HG03442 (cell line): ENCODE results near the gene SHROOM4.

ENCODE experiments used
- ATAC-seq: cut with Tn5 transposase; IDR thresholded peaks from one replicate; pipeline ENCODE4 v1.9.1; 2021; ENCODE audit warnings: mild to moderate bottlenecking, moderate library complexity; ENCODE audit not compliant: unreplicated experiment

SHROOM4 gene

DNA sequence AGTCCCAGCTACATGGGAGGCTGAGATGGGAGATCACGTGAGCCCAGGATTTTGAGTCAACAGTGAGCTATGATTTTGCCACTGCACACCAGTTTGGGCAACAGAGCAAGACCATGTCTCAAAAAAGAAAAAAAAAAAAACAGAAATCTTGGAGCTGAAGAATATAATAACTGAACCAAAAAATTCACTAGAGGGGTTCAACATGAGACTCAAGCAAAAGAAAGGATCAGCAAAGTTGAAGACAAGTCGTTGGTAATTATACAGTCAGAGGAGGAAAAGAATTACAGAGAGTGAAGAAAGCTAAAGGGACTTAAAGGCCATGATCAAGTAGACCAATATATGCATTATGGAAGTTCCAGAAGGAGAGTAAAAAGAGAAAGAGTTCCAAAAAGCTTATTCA is 26.9 kb downstream of the SHROOM4 start:
- no peak for ATAC-seq

DNA sequence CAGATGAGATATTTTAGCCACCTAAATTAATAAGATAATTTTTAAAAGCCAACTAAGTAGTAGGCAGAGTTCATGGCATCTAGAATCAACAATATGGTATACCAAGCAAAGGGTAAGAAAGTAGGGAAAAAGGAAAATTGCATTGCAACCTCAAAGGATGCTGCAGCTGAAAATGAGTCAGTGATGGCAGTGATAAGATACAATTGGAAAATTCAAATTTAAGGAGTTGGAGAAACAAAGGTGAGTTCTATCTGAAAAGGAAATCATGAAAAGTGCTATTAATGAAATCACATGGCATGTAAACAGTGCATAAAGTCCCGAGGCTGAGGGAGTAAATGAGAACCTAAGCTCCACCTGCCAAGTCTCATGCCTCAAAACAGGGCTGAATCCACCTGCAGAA is 33.9 kb downstream of the SHROOM4 start:
- no peak for ATAC-seq

DNA sequence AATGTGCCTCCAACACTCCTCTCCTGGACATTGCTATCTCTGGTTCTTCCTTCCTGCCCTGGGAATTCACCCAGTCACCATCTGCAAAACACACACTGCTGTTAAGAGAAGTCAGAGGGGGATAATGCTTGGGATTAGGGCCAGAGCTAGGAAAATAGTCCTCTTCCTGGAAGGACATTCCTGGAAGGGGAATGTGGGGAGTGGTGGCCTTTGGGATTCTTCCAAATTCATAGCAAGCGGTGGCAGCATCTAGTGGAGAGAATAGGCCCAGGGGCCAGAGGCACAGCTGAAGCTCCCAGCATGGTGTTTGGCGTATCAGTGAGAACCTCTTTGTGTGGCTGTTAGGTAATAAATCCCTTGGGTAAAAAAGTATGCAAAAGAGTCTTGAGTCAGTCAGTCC is 34.3 kb downstream of the SHROOM4 start:
- ATAC-seq = no peak

DNA sequence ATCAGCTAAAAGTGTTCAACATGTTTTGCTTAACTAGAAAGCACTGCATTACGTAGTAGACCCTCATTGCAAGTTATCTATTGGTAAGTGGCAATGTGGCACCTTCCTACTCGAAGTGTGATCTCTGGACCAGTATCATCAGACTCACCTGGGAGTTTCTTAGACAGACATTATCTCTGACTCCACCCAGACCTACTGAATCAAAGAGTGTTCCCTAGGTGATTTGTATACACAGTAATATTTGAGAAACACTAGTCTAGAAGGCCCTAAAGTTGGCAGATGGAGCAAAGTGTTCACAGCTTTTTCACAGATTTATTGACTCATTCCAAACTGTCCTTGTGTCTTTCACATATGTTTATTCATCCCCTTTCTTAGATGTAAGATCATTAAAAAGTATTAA is 35.7 kb downstream of the SHROOM4 start:
- no peak for ATAC-seq

DNA sequence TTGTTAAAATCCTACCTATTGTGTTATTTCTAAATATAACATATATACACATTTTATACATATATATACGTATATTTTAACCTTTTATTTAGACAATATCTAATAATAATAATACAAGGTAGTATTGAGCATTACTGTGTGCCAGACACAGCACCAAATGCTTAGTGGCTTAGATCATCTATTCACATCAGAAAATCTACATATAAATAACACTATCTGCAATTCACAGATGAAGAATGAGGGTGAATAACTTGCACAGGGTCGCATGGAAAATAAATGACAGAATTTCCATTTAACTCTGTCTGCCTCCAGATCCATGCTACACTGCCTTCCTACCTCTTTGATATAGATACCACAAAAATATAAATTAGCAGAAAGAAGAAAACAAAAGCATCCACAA is 37.7 kb downstream of the SHROOM4 start:
- no peak for ATAC-seq

DNA sequence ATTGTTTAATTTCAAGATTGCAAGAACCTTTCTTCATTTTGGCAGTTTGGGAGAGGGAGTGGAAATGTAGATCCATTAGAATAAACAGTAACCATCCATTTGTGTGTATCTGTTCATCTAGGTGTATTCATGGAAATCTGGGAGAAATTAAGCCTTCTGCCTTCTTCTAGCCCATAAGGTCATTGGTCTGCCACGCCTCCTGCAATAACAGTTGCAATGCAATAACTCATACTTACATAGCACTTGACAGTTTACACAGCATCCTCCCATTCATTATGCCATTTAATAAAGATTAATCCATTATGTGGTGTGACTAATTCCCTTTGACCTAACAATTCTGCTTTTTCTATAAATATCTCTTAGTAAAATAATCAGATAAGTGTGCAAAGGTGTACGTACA is 42.6 kb downstream of the SHROOM4 start:
- no peak for ATAC-seq

DNA sequence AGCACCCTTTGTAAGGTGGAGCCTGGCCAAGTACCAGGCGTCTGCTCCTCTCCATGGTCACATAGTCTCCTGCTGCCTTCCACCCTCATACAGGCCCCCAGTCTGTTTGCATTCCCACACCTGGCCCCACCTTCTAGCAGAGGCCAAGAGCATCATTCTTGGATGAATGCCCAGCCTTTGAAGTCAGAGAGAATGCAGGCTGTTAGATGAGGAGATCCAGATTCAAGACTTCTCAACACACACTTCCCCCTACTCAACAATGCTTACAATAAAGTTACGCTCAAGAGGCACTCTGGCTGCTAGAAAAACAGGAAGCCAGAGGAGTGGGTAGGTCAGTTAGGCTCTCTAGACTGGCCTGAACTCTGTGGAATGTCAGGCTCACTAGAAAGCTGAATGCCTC is 43.3 kb downstream of the SHROOM4 start:
- ATAC-seq = no peak

DNA sequence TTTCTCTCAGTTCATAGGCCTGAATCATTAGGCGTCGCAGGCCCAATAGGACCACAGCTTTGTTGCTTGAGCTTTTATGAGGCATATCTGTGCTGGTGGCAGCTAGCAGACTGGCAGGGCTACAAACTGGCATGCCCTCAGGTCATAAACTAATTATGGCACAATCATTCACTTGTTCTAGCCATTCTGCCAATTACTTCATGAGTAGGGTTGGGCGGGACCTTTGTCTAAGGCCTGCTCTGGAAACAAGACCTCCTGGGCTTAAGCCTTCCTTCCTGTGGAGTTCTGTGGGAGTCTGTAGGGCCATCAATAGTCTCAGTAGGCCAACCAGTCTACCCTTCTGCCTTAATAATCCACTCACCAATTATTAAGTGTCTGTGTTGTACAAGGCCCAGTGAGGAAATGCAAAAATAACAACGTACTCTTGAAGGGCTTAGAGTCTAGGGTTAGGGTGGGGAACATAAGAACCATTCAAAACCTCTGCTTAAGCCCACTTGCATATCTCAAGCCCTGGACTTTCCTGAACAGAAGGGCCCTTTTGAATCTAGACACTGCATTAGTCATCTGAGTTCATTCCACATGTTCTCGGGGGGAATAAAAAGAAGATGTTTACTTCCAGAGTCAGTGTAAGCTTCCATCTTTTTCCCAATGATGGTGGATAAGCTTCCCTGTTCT is 44.5 kb downstream of the SHROOM4 start:
- no peak for ATAC-seq

DNA sequence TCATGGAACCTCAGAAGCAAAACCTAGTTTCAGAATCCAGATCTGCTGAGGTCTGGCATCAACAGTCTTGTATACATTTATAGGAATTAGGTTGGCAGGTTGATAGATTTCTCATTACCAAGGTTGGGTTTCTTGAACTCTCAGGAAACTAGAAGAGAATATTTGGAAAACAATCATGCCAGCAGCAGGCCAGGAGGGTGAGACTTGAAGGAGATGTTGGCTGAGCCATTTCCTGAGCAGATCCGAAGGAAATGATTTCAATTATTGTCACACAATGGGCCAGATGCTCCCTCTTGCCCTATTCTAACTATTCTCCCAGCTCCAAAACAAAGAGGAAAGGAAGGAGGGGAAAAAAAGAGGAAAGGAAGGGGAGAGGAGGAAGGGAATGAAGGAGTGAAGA is 45.2 kb downstream of the SHROOM4 start:
- no peak for ATAC-seq

DNA sequence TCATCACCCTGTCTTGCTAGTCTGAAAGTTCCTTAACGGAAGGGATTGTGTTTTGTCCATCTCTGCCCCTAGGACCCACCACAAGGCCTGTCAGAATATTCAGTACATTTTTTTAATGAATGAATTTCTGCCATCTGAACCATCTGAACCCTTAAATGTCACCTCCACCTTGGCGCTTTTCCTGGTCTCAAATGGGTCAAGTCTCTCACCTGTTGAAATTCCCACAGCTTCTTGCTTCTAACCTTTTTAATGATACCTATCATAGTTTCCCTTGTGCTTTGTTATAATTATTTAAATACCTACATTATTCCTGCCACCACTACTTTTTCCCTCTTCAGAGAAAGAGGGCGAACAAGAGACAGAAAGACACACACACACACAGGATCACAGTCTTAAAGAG is 48.0 kb downstream of the SHROOM4 start:
- ATAC-seq = no peak

DNA sequence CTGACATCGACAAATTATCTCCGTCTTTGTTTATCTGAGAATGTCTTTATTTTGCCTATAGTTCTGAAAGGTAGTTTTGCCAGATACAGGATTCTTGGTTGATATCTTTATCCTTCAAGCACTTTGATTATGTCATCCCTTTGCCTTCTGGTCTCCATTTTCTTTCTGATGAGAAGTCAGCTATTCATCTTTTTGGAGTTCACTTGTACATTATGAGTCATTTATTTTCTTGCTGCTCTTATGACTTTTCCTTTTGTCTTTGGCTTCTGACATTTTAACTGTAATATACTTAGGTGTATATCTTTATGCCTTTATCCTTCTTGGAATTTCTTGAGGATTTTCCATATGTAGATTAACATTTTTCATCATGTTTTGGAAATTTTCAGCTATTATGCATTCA is 51.4 kb downstream of the SHROOM4 start:
- no peak for ATAC-seq

DNA sequence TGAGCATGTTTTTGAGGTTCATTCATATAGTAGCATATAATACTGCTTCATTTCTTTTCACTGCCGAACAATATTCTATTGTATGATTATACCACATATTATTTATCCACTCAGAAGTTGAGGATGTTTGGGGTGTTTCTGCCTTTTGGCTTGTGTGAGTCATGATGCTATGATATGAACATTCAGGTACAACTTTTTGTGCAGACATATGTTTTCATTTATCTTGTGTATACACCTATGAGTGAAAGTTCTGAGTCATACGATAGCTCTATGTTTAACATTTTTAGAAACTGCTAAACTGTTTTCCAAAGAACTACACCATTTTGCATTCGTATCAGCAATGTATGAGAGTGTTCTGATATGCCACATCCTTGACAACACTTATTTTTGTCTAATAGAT is 57.7 kb downstream of the SHROOM4 start:
- no peak for ATAC-seq

DNA sequence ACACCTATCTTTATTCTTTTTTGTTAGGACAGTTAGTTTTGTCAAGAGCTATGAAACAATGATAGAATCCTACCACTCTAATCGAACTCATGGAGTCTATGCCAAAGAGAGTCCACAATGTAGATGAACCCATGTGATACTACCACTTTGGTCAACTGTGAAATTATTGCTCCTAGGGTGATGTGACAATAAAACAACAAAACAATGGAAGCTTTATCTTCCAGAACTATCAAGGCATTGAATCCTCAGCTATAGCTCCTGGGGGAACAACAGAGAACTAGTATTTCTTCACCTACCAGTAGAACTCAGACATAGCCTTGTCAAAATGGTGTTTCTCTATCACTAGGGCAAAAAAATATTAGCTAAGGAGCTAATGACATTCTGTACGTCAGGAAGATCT is 62.9 kb downstream of the SHROOM4 start:
- ATAC-seq = no peak

DNA sequence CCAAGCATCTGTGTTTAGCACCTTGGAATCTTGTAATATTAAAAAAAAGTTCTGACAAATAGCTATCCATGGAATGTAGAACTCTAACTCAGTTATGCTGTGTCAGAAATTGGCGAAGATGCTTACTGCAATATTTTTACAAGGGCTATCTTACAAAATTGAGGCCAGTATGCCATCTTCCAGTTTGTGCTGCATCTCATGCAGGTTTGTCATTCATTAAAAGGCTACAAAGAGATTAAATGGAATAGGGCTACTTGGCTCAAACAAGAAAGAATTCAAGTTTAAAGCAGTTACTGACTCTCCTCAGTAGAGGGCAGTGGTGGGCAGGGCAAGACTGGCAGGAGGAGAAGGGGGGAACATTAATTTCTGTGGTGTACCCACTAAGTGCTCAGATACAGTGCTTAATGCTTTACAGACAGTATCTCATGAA is 66.5 kb downstream of the SHROOM4 start:
- no peak for ATAC-seq

DNA sequence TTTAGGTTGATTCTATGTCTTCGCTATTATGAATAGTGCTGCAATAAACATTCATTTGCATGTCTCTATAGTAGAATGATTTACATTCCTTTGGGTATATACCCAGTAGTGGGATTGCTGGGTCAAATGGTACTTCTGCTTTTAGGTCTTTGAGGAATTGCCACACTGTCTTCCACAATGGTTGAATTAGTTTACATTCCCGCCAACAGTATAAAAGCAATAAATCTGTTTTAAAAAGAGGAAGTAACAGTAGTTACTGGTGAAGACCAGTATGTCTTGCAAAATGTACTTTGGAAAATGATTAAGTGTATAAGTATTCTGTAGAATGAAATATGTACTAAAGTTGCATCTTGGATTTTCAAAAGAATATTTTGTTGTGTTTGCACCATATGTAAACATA is 77.3 kb downstream of the SHROOM4 start:
- ATAC-seq = no peak

DNA sequence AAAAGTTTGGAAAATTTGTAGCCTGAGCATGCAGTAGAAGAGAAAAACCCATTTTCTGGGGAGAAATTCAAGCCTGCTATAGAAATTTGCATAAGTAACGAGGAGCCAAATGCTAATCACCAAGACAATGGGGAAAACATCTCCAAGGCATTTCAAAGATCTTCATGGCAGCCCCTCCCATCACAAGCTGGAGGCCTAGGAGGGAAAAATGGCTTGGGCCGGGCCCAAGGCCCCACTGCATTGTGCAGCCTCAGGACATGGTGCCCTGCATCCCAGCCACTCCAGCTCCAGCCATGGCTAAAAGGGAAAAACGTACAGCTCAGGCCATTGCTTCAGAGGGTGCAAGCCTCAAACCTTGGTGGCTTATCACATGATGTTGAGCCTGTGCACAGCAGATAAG is 87.7 kb downstream of the SHROOM4 start:
- no peak for ATAC-seq

DNA sequence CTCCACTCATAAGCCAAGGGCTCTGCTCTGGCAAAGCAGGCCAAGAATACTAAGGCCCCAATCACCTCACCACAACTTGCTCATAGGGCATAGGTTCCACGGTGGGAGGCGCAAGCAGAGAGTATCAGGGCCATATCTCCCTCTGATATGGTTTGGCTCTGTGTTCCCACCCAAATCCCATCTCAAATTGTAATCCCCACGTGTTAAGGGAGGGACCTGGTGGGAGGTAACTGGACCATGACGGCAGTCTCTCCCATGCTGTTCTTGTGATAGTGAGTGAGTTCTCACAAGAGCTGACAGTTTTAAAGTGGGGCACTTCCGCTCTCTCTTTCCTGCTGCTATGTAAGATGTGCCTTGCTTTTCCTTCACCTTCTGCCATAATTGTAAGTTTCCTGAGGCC is 88.7 kb downstream of the SHROOM4 start:
- ATAC-seq = no peak

DNA sequence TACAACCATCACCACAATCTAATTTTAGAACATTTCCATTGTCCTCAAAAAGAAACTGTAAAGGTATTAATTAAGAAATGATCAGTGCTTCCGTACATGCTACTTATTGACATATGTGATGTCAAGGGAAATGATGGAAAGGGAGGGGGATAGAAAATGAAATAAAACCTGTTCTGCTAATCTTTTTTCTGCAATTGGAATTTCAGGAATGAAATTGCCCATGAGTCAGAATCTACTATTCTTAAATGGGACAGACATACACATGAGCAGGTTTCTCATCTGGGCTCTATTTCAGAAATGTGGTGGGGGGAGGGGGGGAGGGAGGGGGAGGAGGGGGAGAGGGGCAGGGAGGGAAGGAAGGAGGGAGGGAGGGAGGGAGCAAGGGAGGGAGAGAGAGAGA is 91.0 kb downstream of the SHROOM4 start:
- ATAC-seq = no peak

DNA sequence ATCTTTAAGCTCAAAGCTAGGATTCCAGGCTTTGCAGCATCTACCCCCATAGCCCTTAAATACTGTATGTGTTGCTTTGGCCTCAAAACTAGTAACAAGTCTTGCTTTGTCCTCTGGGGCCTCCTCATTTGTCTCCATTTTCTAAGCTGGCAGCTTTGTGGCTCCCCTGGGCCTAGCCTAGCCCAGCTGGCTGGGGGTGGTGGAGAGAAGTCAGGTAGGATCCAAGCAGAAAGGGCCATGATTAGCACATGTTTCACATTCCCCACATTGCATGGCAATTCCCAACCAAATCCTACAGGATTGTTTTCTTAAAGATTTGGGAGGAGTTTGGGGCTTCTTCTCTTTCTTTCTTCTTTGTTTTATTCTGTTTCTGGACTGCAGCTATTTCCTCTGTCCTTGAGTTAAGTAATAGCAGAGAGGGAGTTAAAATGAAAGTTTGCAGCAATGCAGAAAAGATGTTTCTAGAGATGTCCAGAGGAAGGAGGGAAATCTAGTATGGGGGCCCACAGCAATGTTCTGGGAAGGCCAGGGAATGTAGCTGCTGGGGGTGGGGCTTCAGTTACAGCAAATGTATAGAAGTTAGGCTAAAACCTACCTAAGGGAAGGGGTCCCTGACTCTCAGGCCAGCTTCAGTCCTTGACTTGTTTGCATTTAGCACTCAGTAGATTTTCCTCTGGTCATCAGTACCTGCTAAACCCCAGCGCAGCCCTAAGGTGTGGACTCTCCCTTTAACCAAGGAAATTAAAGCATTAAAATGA is 92.1 kb downstream of the SHROOM4 start:
- ATAC-seq = no peak

DNA sequence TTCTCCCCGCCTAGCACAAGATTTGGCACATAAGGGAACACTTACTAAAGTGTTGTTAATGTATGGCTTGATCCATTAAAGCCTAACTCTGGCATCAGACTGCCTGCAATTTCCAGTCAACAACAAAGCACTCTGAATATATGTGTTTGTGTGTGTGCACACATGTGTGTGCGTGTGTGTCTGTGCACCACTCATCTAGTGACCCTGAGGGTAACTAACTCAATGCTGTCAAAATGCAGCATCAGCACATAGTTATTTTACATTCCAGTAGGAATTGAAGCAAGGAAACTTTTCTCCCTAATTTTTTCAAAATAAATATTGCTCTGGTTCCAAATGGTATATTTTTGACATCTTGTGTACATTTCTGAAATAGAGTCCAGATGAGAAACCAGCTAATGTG is 94.4 kb downstream of the SHROOM4 start:
- no peak for ATAC-seq

DNA sequence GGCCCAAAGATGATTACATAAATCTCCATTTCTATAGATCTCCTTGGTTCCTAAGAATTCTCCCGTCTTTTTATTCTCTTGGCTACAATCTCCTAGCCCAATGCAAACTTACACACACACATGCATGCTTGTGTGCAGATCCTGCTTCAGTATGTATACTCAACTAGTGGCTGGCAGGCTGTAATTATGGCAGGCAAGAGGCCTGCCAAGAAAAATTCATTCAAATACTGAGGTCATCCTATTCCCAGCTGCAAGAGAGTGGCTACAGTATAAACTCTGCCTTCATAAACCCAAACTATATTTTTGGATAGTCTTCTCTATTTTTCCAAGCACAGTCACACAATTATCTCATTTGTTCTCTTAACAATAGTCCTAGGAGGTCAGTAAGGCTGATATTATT is 95.2 kb downstream of the SHROOM4 start:
- no peak for ATAC-seq

DNA sequence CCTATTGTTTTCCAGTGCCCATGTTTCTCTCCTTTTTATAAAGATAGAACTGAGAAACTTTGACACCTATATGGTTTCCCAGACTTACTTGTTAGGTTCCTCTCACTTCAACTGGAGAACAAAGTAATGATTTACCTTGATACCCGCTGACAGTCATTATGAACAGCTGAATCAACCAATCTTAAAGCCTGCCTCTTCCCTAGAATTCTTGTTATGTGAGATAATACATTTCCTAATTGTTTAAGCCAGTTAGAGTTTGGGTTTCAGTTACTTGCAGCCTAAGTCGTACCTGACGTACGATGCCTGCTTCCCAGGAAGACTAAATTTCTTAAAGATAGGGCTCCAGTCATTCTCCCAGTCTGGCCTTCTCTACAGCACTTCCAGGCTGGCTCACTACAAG is 97.3 kb downstream of the SHROOM4 start:
- ATAC-seq = no peak

DNA sequence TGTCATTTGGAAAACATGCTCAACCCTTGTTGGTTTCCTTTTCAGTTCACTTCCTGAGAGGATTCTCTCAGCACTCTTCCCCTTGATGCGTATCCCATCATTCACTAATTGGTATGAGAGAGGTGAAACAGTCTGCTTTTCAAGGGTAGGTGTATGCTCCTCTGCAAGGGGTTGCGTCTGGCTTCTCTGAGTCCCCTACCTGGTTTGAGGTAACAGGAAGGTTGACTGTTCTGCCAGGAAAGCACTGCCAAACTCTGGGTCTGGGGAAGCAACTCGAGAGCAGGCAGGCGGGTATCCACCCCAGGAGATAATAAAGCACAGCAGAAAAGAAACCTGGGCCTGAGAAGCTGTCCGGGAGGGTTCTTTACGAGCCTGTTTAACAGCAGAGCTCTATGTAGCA is 101.2 kb downstream of the SHROOM4 start:
- ATAC-seq = no peak
